Pancreas (tissue), 10 donors: ENCODE results near the gene TMEM108. TPM values are rescaled to one million over a fixed set of nuclear protein-coding genes. Genes with fewer than 3 reads are reported as not detected.
A peak's percentile ranks its signal among the peaks of the same experiment; 100 is the strongest.

Experiments used
- ATAC-seq, 4 donors: fragments of 200-7000 bp; cut with Tn5 transposase; one replicate each; pipeline versions ENCODE4 v1.8.0 to v1.9.1; 2020; ENCODE audit warnings: mild to moderate bottlenecking in 4 of 4, moderate library complexity in 4 of 4
- DNase-seq, 6 donors: peaks; one replicate each; pipeline ENCODE4 v3.0.0-alpha.2; 2020
- FAIRE-seq: peaks from 2 replicates; lab custom pipeline; 2012; peaks lifted over from hg19 to GRCh38; lab: Jason Lieb, UNC
- H3K27ac ChIP-seq, 4 donors: fragments of 200-600 bp; sonication (generic); 1 replicate in 3 of 4; 2 replicates in 1 of 4; pipeline versions ENCODE4 v1.5.0 to v1.8.0; 2020
- H3K27me3 ChIP-seq, 4 donors: fragments of 200-600 bp; one replicate each; pipeline ENCODE4 v1.8.0; 2021
- H3K36me3 ChIP-seq, 3 donors: fragments of 200-600 bp; sonication (generic) in 1 of 3; one replicate each; pipeline versions ENCODE4 v1.5.0 to v1.8.0; 2020 to 2021
- H3K4me1 ChIP-seq, 3 donors: fragments of 200-600 bp; one replicate each; pipeline ENCODE4 v1.8.0; 2021
- H3K4me3 ChIP-seq, 4 donors: fragments of 200-600 bp; sonication (generic) in 2 of 4; one replicate each; pipeline versions ENCODE4 v1.5.0 to v1.8.0; 2020 to 2021
- H3K9me3 ChIP-seq, 4 donors: fragments of 200-600 bp; one replicate each; pipeline ENCODE4 v1.8.0; 2021
- CTCF ChIP-seq, 4 donors: fragments of 200-600 bp; sonication (generic) in 3 of 4; IDR thresholded peaks; one replicate each; pipeline versions ENCODE4 v1.5.0 to v1.8.0; 2021; ENCODE audit warnings: antibody characterized with exemption in 4 of 4
- WGBS, 2 donors: extraction: QIAGEN DNeasy Blood & Tissue Kit; methylation state at CpG; one replicate each; pipeline ENCODE4 v1.1.7; 2013; 5-methylcytosine and 5-hydroxymethylcytosine counted together
- intact Hi-C, 3 donors: fragments of 100-400 bp; cut with DNase I; formaldehyde crosslinking; loops; one replicate each; pipeline versions ENCODE4 v1.11.1 to v1.14.2; 2022
- polyA plus RNA-seq, 2 donors: library from polyadenylated mRNA; stranded (reverse); fragments of 200-250 nt; gene quantifications; one replicate each; pipeline ENCODE4 v1.2.3, GENCODE V29; 2013
- total RNA-seq, 6 donors: library from RNA; stranded (reverse); fragmentation: NEBNext Ultra II Directional in 4 of 6; extraction: Animal tissue kit (Norgen Biotek cat#: 25700) in 4 of 6; gene quantifications; one replicate each; pipeline versions ENCODE4 v1.2.1 to v1.2.4, GENCODE V29; 2021 to 2023
- donor health status: healthy with polysubstance abuse.
- donor health status: DM: no; HTN: no; CAD: no; lungs with moderate emphysema.
- donor health status: DM: no; HTN: no; CAD: no.
- donor health status: control.
- donor health status: control.
- donor health status: Bipolar disorder and iron deficiency.
- donor health status: DM: yes; HTN: yes; CAD: no.
- donor health status: DM: no; HTN: no; CAD: no.
- donor health status: DM: no; HTN: no; CAD: no.
- donor health status: DM: yes; HTN: yes; CAD: no.

Gene TMEM108
- total and polyA plus RNA-seq, 8 donors: 0.23 to 2.1 (median 0.52) TPM

- FAIRE-seq (no peak), ATAC-seq (no peak), DNase-seq (no peak)
- TF ChIP-seq CTCF (IDR thresholded peaks at IDR 0.05): no peak
- H3K36me3 ChIP-seq: no peaks in the 10 kb centered on the region
- no peaks in the 10 kb centered on the region for H3K9me3 ChIP-seq
- intact Hi-C loops: loop anchor here in 2 of 3 donors (10.0 kb wide), 2 partner anchors 337 to 367 kb away; no protein-coding TSS in a partner anchor
- no peaks in the 10 kb centered on the region for H3K27me3 ChIP-seq
- 60 to 81% methylated on average over 1 of the region's 1 CpG for WGBS, 2 donors
- H3K4me1 ChIP-seq: no peaks in the 10 kb centered on the region
- H3K27ac ChIP-seq: no peak overlapping the region
- no peak overlapping the region for H3K4me3 ChIP-seq
Observed at GRCh38 chr3:133047980-133048379, 9.8 kb downstream of the TMEM108 start.

- H3K4me1 ChIP-seq: no peaks in the 10 kb centered on the region
- ATAC-seq (peak in 1 of 4 donors; percentile 30), DNase-seq (no peak), FAIRE-seq (no peak)
- TF ChIP-seq CTCF (IDR thresholded peaks at IDR 0.05): no peak
- no peaks in the 10 kb centered on the region for H3K27me3 ChIP-seq
- H3K4me3 ChIP-seq: no peak overlapping the region
- 63 to 64% methylated on average over 2 of the region's 2 CpGs for WGBS, 2 donors
- intact Hi-C loops: loop anchor here in 2 of 3 donors (10.0 kb wide), 2 partner anchors 335 to 365 kb away; no protein-coding TSS in a partner anchor
- no peaks in the 10 kb centered on the region for H3K9me3 ChIP-seq
- H3K27ac ChIP-seq: no peak overlapping the region
- no peaks in the 10 kb centered on the region for H3K36me3 ChIP-seq
Observed at GRCh38 chr3:133049491-133049890, 11.3 kb downstream of the TMEM108 start.

- H3K27ac ChIP-seq: no peak overlapping the region
- H3K4me1 ChIP-seq: no peaks in the 10 kb centered on the region
- intact Hi-C loops: no loop called here
- 87 to 92% methylated on average over 2 of the region's 2 CpGs for WGBS, 2 donors
- no peak for TF ChIP-seq CTCF (IDR thresholded peaks at IDR 0.05)
- FAIRE-seq (no peak), ATAC-seq (no peak), DNase-seq (no peak)
- no peaks in the 10 kb centered on the region for H3K36me3 ChIP-seq
- no peaks in the 10 kb centered on the region for H3K27me3 ChIP-seq
- H3K4me3 ChIP-seq: no peak overlapping the region
- H3K9me3 ChIP-seq: no peaks in the 10 kb centered on the region
Observed at GRCh38 chr3:133050891-133051290, 12.7 kb downstream of the TMEM108 start.

GRCh38 chr3:133053532-133053931 is 15.3 kb downstream of the TMEM108 start:
- Histone ChIP-seq H3K27ac (no peak overlapping the region), H3K4me1 (no peaks in the 10 kb centered on the region), H3K27me3 (no peaks in the 10 kb centered on the region), H3K36me3 (no peaks in the 10 kb centered on the region), H3K9me3 (no peaks in the 10 kb centered on the region), H3K4me3 (no peak overlapping the region)
- intact Hi-C loops: no loop called here
- FAIRE-seq (no peak), DNase-seq (no peak), ATAC-seq (no peak)
- no peak for TF ChIP-seq CTCF (IDR thresholded peaks at IDR 0.05)
- WGBS, 2 donors: 73 to 81% methylated on average over 2 of the region's 2 CpGs

GRCh38 chr3:133054586-133054985 is 16.4 kb downstream of the TMEM108 start:
- no peaks in the 10 kb centered on the region for H3K27me3 ChIP-seq
- TF ChIP-seq CTCF (IDR thresholded peaks at IDR 0.05): no peak
- FAIRE-seq (no peak), DNase-seq (no peak), ATAC-seq (no peak)
- no peak overlapping the region for H3K27ac ChIP-seq
- intact Hi-C loops: no loop called here
- no peaks in the 10 kb centered on the region for H3K4me1 ChIP-seq
- WGBS, 2 donors: 78 to 88% methylated on average over 1 of the region's 1 CpG
- no peaks in the 10 kb centered on the region for H3K36me3 ChIP-seq
- no peaks in the 10 kb centered on the region for H3K9me3 ChIP-seq
- no peak overlapping the region for H3K4me3 ChIP-seq
